Measurements from ENCODE around the gene COA3.
A peak's percentile ranks its signal among the peaks of the same experiment; 100 is the strongest.

The COA3 gene

GRCh38 chr17:42767512-42767911 lies 31.0 kb downstream of the COA3 start:
- no peak overlapping the region for H3K4me3 ChIP-seq (ENCODE audit: control insufficient read depth, low read depth, low read length)
- DNase-seq (ENCODE audit: low read depth) = no peak
- no peak for TF ChIP-seq CTCF (conservative IDR thresholded peaks at IDR 0.05; ENCODE audit: control insufficient read depth, insufficient read depth, low read depth, low read length)

GRCh38 chr17:42766124-42766523 lies 32.4 kb downstream of the COA3 start:
- no peak for TF ChIP-seq CTCF (conservative IDR thresholded peaks at IDR 0.05; ENCODE audit: control insufficient read depth, insufficient read depth, low read depth, low read length)
- DNase-seq (ENCODE audit: low read depth) = no peak

GRCh38 chr17:42761638-42762037 lies 36.9 kb downstream of the COA3 start:
- no peak for TF ChIP-seq CTCF (conservative IDR thresholded peaks at IDR 0.05; ENCODE audit: control insufficient read depth, insufficient read depth, low read depth, low read length)
- H3K4me3 ChIP-seq (ENCODE audit: control insufficient read depth, low read depth, low read length) = no peak overlapping the region
- DNase-seq (ENCODE audit: low read depth) = no peak

More at GRCh38 chr17:42766124-42766523, 32.4 kb downstream of the COA3 start:
- no peak overlapping the region for H3K4me3 ChIP-seq (ENCODE audit: control insufficient read depth, low read depth, low read length)

- no peak for TF ChIP-seq CTCF (conservative IDR thresholded peaks at IDR 0.05; ENCODE audit: control insufficient read depth, insufficient read depth, low read depth, low read length)
- H3K4me3 ChIP-seq (ENCODE audit: control insufficient read depth, low read depth, low read length) = peak within 1 kb of the TSS; percentile 16
- no peak for DNase-seq (ENCODE audit: low read depth)
These were observed 37.6 kb downstream of the COA3 start, which contains the start of gene RAMP2 for GRCh38 chr17:42760652-42761581. Gene RAMP2, plus strand, starts transcription at chr17:42761227. Its CDS starts 35 bp downstream, at chr17:42761262.

- TF ChIP-seq CTCF (conservative IDR thresholded peaks at IDR 0.05; ENCODE audit: control insufficient read depth, insufficient read depth, low read depth, low read length) = no peak
- DNase-seq (ENCODE audit: low read depth) = no peak
- no peak overlapping the region for H3K4me3 ChIP-seq (ENCODE audit: control insufficient read depth, low read depth, low read length)
These were observed 38.4 kb downstream of the COA3 start for GRCh38 chr17:42759982-42760651.

GRCh38 chr17:42754782-42755181 lies 43.7 kb downstream of the COA3 start:
- H3K4me3 ChIP-seq (ENCODE audit: control insufficient read depth, low read depth, low read length) = no peak overlapping the region
- TF ChIP-seq CTCF (conservative IDR thresholded peaks at IDR 0.05; ENCODE audit: control insufficient read depth, insufficient read depth, low read depth, low read length) = no peak
- peak; percentile 94 for DNase-seq (ENCODE audit: low read depth)
